GM08714 (cell line): ENCODE results near the gene MAP3K7.

Experiments used
- H3K4me3 ChIP-seq: fragments of 200-500 bp; sonication (Bioruptor generic); 2 replicates; pipeline ENCODE4 v1.5.1; 2014; ENCODE audit warnings: mild to moderate bottlenecking, low read length, inconsistent platforms
- ZNF274 ChIP-seq: IDR thresholded peaks from 2 replicates; pipeline ENCODE4 v1.6.1; 2012; ENCODE audit warnings: mild to moderate bottlenecking, low read depth, low read length

Gene MAP3K7

DNA sequence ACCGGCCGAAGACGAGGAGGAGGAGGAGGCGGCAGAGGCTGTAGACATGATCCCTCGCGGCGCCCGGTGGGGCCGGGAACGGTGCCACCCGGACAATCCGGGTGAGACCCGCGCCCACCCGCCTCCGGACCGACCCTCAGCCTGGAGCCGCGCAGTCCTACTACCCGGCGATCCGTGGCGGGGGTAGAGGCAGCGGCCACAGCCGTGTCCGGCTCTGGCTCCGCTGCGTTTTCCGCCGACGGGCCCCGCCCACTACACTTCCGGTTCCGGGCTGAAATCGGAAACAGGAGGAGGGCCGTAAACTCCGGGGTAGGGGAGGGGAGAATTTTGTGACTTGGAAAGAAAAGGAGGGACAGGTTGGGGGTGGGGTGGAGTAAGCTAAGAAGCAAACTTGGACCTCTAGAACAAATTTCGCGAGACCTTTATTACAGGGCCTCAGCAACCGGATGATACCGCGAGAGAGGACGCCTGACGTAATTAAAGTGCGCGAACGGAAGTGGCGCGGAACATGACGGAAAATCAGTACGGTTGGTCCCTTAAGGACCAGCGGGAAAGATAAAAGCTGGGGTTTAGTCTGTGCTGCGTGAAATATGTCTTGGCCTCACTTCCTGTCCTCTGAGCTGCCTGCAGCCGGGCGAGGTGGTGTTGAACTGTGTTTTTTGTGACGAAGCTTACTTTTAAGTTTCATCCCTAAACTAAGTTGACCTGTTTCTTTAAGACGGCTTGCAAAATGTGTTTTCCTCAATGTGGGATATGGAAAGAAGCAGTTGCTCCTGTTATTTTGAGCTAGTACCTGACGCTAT is at the start of gene MAP3K7:
Gene MAP3K7 (minus strand): TSS at position 237 of the 803 bp plus-strand sequence. CDS start 189 bp downstream, at position 48.
- TF ChIP-seq ZNF274 = no peak

GRCh38 chr6:90631046-90631445 is 44.2 kb upstream of the MAP3K7 start:
- H3K4me3 ChIP-seq = no peak overlapping the region
- TF ChIP-seq ZNF274 = no peak

More for the DNA sequence above, at the start of gene MAP3K7:
- H3K4me3 ChIP-seq = peak within 1 kb of the TSS; percentile 99

GRCh38 chr6:90621581-90621980 is 34.7 kb upstream of the MAP3K7 start:
- H3K4me3 ChIP-seq = no peak overlapping the region
- no peak for TF ChIP-seq ZNF274

GRCh38 chr6:90619221-90619620 is 32.3 kb upstream of the MAP3K7 start:
- no peak overlapping the region for H3K4me3 ChIP-seq
- no peak for TF ChIP-seq ZNF274

GRCh38 chr6:90612313-90612680 is 25.4 kb upstream of the MAP3K7 start:
- TF ChIP-seq ZNF274 = no peak
- no peak overlapping the region for H3K4me3 ChIP-seq

DNA sequence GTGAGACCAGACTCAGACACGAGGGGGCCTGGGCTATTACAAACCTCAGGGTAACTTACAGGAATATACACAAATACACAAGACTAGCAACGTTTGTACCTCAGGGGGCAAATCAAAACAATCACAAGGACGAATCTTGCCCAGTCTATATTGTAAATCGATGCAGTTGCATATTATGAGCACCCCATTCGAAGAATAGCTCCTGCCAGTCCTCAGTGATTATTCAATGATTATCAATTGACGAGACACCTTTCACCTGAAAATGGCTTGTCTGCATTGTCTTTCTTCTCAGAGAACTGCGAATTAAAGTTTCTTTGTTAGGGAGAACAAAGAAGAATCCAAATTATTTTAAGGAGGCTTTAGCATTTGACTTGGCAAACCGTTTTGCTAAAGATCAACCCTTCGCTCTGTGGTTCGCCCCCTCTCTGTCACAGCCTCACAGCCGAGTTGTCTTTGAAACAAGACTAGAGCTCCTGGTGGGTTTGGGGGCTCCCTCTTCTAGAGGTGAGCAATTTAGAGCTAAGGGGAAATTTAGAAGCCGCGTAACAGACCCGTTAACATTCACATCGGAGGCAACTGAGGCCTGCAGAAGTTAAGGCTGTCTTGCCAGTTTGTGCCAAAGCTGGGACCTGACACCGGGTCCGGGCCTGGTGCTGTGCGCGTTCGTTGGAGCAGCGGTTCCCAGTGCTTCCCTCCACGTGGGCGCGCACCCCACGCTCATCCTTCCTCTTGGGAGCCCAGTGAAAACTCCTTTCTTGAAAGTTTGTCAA is 24.9 kb upstream of the MAP3K7 start:
- H3K4me3 ChIP-seq = peak overlapping the region; percentile 57; the same call in 1 of the 2 replicates

DNA sequence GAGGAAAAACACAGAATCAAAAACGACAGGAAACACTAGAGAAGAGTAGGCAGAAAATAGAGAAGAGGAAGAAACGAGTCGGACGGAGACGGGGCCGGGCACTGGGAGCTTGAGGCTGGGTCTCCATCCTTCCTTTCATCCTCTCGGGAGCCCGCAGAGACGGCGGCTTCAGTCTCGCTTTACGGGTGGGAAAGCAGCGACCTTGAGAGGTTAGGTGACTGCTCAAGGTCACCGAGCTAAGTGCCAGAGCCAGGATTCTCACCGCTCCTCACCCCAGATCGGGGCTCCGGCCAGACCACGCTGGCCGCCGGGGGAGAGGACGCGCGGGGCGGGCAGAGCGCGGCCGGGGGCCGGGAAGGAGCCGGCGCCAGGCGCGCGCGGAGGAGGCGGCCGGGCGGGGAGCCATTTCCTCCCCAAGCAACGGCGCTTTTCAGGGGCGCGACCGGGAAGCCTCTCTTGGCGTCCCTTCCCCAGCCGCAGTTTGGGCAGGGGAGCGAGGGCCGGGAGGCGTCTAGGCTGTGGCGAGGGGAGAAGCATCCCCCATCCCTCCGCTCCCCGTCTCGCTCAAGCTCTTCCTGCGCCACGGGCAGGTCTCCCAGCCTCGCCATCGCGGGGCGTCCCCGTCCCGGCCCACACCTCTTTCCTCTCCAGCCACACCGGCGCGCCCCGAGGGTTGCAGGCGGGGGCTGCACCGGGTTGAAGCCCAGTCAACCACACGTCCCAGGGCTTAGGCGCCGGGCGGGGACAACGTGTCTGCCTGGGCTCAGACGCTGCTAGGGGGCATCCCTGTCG is 24.1 kb upstream of the MAP3K7 start:
- no peak for TF ChIP-seq ZNF274
- H3K4me3 ChIP-seq = peak overlapping the region; percentile 57; the same call in 1 of the 2 replicates

More for the DNA sequence above, 24.9 kb upstream of the MAP3K7 start:
- no peak for TF ChIP-seq ZNF274

DNA sequence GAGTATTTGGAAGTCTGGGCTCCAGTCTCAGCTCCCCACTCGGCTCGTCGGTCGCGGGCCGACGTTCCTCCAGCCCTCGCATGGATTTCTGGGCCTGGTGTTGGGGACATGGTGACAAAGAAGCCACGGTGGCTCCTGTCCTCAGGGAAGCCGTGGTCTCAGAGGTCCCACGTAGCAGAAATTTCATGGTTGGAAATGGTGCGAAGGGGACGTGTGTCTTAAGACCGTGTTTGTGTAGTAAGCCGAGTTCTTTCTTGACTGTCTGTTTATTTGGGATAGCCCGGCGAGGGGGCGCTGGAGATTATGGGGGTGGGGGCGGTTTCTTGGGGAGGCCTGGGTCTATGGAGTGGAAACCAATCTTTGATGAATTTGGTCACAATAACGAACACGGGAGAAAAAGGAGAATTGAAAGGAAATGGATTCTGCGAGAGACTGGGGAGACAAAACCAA is 23.5 kb upstream of the MAP3K7 start:
- TF ChIP-seq ZNF274 = no peak
- peak overlapping the region; percentile 57; the same call in 1 of the 2 replicates for H3K4me3 ChIP-seq

- no peak overlapping the region for H3K4me3 ChIP-seq
- TF ChIP-seq ZNF274 = no peak
Observed at GRCh38 chr6:90605749-90606340, 19.0 kb upstream of the MAP3K7 start.

DNA sequence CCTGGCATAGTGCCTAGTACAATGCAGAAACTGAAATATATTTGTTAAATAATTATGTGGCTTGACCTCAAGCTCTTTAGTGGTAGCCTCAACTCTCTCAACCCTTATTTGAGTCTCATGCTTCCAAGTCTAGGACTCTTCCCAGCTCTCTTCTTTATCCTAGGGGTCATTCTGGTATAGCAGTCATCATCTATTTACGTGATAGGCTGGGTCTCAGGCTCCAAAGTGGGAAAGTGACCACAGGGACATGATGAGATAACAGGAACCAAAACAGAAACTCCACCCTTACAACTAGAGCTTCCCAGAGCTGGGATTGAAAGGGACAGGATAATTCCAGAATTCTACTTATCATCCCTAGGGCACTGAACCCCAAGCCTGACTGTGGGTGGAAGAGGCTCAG is 17.7 kb upstream of the MAP3K7 start:
- no peak overlapping the region for H3K4me3 ChIP-seq
- no peak for TF ChIP-seq ZNF274

- TF ChIP-seq ZNF274 = no peak
- no peak overlapping the region for H3K4me3 ChIP-seq
Observed at GRCh38 chr6:90599151-90599550, 12.3 kb upstream of the MAP3K7 start.

DNA sequence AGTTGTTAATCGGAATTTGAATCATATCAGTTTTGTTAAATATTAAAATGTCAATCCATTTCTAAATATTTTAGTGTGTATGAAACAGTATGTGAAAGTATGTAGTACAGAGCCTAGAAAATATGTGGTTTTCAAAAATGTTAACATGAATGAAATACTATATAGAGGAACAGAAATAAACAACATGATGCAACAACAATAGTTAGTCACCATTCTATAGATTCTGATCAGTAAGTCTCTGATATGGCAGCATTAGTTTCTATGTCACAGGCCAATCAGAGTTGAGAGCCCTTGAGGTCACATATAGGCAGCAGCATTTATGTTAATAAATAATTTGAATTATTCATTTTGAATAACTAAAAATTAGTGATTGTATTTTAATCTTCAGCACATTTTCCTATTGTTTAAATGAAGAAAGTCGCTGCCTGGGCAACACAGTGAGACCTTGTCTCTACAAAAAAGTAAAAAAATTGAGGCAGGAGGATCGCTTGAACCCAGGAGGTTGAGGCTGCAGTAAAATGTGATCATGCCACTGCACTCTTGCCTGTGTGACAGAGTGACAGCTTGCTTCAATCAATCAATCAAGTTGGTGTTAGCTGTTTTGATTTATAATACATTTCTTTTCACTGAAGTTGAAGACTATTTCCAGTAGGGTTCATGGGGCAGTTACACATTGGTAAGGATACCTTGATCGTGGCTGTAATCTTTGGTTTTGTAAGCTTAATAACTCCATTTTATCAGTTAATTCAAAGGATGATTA is 11.5 kb upstream of the MAP3K7 start:
- TF ChIP-seq ZNF274 = no peak
- no peak overlapping the region for H3K4me3 ChIP-seq

GRCh38 chr6:90596967-90597539 is 10.2 kb upstream of the MAP3K7 start:
- H3K4me3 ChIP-seq = no peak overlapping the region
- no peak for TF ChIP-seq ZNF274
